GM12878 (cell line): ENCODE measurements around the gene CEP63.

ENCODE experiments used
- EP300 ChIP-seq, 2 experiments: fragments of 150-350 bp in 1 of 2; IDR thresholded peaks; 2 replicates each; pipeline ENCODE4 v1.6.1; 2011 to 2012; ENCODE audit warnings: low read depth in 2 of 2, low read length in 2 of 2, borderline replicate concordance in 1 of 2, improper control_type of control experiment in 1 of 2, inconsistent platforms in 1 of 2; ENCODE audit not compliant: control insufficient read depth in 1 of 2
- HCFC1 ChIP-seq: fragments of 150-350 bp; IDR thresholded peaks from 2 replicates; pipeline ENCODE4 v1.6.1; 2014; ENCODE audit warnings: low read length
- MTA3 ChIP-seq: IDR thresholded peaks from 2 replicates; pipeline ENCODE4 v1.6.1; 2012; ENCODE audit warnings: low read length, inconsistent platforms, borderline replicate concordance

DNA sequence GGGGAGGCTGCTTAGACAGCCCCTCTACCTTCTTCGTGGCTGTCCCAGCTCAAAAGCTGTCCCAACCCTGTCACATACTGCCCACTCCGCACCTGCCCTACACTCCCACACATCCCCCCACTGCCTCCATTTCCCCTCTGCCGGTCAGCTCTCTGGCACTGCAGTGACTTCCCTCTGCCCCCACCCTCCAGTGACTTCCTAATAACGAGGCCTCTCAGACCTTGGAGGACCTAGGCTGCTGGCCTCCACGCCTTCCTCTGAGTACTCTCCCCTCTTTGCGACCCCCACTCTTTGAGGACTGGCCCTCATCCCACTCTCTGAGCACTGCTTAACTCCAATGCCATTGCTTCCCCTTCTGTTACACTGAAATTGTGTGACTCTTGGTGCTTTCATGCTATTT, 119.7 kb downstream of the CEP63 start:
- TF ChIP-seq HCFC1 (no peak), MTA3 (no peak), EP300 (IDR thresholded peaks at IDR 0.05; ENCODE audit: borderline replicate concordance in 1 of 2, control insufficient read depth in 1 of 2, low read depth in 2 of 2, low read length in 2 of 2) (no peak)
